HepG2 (cell line): Measurements from ENCODE around the gene THADA. TPM values are rescaled to one million over a fixed set of nuclear protein-coding genes. Genes with fewer than 3 reads are reported as not detected.

Source experiments
- ATAD3A ChIP-seq: sonication (generic); formaldehyde crosslinking; IDR thresholded peaks from 2 replicates; pipeline ENCODE4 v1.4.0; 2020; ENCODE audit warnings: missing genetic modification reagents
- ETV5 ChIP-seq: IDR thresholded peaks from 2 replicates; pipeline ENCODE4 v1.6.1; 2018; ENCODE audit warnings: missing biosample characterization, missing genetic modification reagents, inconsistent platforms, borderline replicate concordance
- GATA4 ChIP-seq: sonication (generic); IDR thresholded peaks from 2 replicates; pipeline ENCODE4 v1.6.1; 2016; ENCODE audit warnings: antibody characterized with exemption, low read depth, borderline replicate concordance
- GATAD1 ChIP-seq: IDR thresholded peaks from 2 replicates; pipeline ENCODE4 v1.6.1; 2016; ENCODE audit warnings: missing genetic modification reagents, missing compliant biosample characterization
- NBN ChIP-seq: fragments of 450-650 bp; conservative IDR thresholded peaks from 2 replicates; pipeline ENCODE4 v1.6.1; 2017
- NR1H2 ChIP-seq: sonication (generic); formaldehyde crosslinking; IDR thresholded peaks from 2 replicates; pipeline ENCODE4 v1.8.1; 2022; ENCODE audit warnings: low read depth, missing genetic modification reagents, borderline replicate concordance
- NR2F2 ChIP-seq: IDR thresholded peaks from 2 replicates; pipeline ENCODE4 v1.6.1; 2012; ENCODE audit warnings: low read depth, inconsistent platforms, borderline replicate concordance
- RAD21 ChIP-seq: fragments of 450-650 bp; formaldehyde crosslinking; IDR thresholded peaks from 2 replicates; pipeline ENCODE4 v1.5.0; 2020; ENCODE audit warnings: mild to moderate bottlenecking
- TEAD2 ChIP-seq: sonication (generic); formaldehyde crosslinking; IDR thresholded peaks from 2 replicates; pipeline ENCODE4 v1.9.0; 2021; ENCODE audit warnings: missing genetic modification reagents
- ZBTB1 ChIP-seq: sonication (generic); formaldehyde crosslinking; IDR thresholded peaks from 2 replicates; pipeline ENCODE4 v1.4.0; 2020; ENCODE audit warnings: missing genetic modification reagents, borderline replicate concordance
- ZNF615 ChIP-seq: sonication (generic); formaldehyde crosslinking; IDR thresholded peaks from 2 replicates; pipeline ENCODE4 v1.5.0; 2020; ENCODE audit warnings: mild to moderate bottlenecking, missing genetic modification reagents, borderline replicate concordance
- polyA plus RNA-seq, 8 experiments: library from polyadenylated mRNA; depleted of rRNA in 3 of 8; stranded (reverse) in 7 of 8; unstranded in 1 of 8; fragments of >200 nt; fragmentation: Illumina TruSeq in 4 of 8; extraction: Trizol in 4 of 8; gene quantifications; 2 replicates each; pipeline versions ENCODE4 v1.2.1 to v1.2.3, GENCODE V29; 2011 to 2016; ENCODE audit warnings: low read depth in 4 of 8, missing spikeins in 1 of 8, mixed read lengths in 1 of 8; ENCODE audit not compliant: insufficient read depth in 1 of 8
- total RNA-seq, 5 experiments: library from RNA; depleted of rRNA; stranded (reverse); fragments of >200 nt; fragmentation: Illumina TruSeq; extraction: Trizol; gene quantifications; 2 replicates each; pipeline ENCODE4 v1.2.3, GENCODE V29; 2016; ENCODE audit warnings: low read depth in 1 of 5
- TF ChIP-seq, protein P1 (sequence below): sonication (generic); formaldehyde crosslinking; IDR thresholded peaks from 2 replicates; pipeline ENCODE4 v1.5.1; 2020; ENCODE audit warnings: mild to moderate bottlenecking, missing genetic modification reagents, moderate library complexity
- TF ChIP-seq, protein P2 (sequence below): sonication (generic); formaldehyde crosslinking; IDR thresholded peaks from 2 replicates; pipeline ENCODE4 v1.4.0; 2020; ENCODE audit warnings: missing genetic modification reagents
- TF ChIP-seq, protein P3 (sequence below): IDR thresholded peaks from 2 replicates; pipeline ENCODE4 v1.6.1; 2016; ENCODE audit warnings: mild to moderate bottlenecking
- TF ChIP-seq, protein P4 (sequence below): sonication (generic); formaldehyde crosslinking; IDR thresholded peaks from 2 replicates; pipeline ENCODE4 v1.5.0; 2020; ENCODE audit warnings: mild to moderate bottlenecking, missing genetic modification reagents
- TF ChIP-seq, protein P5 (sequence below): sonication (generic); formaldehyde crosslinking; IDR thresholded peaks from 2 replicates; pipeline ENCODE4 v1.4.0; 2020; ENCODE audit warnings: missing genetic modification reagents

The THADA gene
- total and polyA plus RNA-seq, 2 of the 13 experiments (the other 11 are each of a cell fraction or from before 2014, with no cell fraction given): 12.7 to 21.7 TPM

DNA sequence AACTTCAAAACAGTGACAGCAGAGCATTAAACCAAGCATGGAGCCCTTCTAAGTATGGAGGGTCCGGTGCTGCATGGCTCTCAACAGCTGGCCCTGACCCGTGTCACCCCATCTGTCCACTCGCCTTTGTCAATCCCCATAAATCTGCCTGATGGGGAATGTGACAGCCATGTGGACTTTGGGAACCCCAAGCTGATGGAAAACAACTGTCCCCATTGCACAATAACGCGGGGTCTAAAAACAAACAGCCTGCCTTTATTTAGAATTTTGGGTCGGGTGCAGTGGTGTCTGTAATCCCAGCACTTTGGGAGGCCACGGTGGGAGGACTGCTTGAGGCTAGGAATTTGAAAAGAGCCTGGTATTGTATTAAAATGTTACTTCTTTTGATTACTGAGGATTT, 17.1 kb upstream of the THADA start (continued):
- TF ChIP-seq, protein P1, sequence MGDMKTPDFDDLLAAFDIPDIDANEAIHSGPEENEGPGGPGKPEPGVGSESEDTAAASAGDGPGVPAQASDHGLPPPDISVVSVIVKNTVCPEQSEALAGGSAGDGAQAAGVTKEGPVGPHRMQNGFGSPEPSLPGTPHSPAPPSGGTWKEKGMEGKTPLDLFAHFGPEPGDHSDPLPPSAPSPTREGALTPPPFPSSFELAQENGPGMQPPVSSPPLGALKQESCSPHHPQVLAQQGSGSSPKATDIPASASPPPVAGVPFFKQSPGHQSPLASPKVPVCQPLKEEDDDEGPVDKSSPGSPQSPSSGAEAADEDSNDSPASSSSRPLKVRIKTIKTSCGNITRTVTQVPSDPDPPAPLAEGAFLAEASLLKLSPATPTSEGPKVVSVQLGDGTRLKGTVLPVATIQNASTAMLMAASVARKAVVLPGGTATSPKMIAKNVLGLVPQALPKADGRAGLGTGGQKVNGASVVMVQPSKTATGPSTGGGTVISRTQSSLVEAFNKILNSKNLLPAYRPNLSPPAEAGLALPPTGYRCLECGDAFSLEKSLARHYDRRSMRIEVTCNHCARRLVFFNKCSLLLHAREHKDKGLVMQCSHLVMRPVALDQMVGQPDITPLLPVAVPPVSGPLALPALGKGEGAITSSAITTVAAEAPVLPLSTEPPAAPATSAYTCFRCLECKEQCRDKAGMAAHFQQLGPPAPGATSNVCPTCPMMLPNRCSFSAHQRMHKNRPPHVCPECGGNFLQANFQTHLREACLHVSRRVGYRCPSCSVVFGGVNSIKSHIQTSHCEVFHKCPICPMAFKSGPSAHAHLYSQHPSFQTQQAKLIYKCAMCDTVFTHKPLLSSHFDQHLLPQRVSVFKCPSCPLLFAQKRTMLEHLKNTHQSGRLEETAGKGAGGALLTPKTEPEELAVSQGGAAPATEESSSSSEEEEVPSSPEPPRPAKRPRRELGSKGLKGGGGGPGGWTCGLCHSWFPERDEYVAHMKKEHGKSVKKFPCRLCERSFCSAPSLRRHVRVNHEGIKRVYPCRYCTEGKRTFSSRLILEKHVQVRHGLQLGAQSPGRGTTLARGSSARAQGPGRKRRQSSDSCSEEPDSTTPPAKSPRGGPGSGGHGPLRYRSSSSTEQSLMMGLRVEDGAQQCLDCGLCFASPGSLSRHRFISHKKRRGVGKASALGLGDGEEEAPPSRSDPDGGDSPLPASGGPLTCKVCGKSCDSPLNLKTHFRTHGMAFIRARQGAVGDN: no peak
- TF ChIP-seq, protein P2, sequence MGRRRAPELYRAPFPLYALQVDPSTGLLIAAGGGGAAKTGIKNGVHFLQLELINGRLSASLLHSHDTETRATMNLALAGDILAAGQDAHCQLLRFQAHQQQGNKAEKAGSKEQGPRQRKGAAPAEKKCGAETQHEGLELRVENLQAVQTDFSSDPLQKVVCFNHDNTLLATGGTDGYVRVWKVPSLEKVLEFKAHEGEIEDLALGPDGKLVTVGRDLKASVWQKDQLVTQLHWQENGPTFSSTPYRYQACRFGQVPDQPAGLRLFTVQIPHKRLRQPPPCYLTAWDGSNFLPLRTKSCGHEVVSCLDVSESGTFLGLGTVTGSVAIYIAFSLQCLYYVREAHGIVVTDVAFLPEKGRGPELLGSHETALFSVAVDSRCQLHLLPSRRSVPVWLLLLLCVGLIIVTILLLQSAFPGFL: no peak
- TF ChIP-seq NR2F2 (peak; percentile 66), ZNF615 (CRISPR knock-in tag) (no peak), NR1H2 (CRISPR knock-in tag) (no peak), TEAD2 (no peak), NBN (no peak), ZBTB1 (no peak), RAD21 (CRISPR knock-in tag) (no peak), GATAD1 (no peak), ATAD3A (CRISPR knock-in tag) (no peak), GATA4 (no peak), ETV5 (CRISPR knock-in tag) (no peak)
- TF ChIP-seq, protein P3, sequence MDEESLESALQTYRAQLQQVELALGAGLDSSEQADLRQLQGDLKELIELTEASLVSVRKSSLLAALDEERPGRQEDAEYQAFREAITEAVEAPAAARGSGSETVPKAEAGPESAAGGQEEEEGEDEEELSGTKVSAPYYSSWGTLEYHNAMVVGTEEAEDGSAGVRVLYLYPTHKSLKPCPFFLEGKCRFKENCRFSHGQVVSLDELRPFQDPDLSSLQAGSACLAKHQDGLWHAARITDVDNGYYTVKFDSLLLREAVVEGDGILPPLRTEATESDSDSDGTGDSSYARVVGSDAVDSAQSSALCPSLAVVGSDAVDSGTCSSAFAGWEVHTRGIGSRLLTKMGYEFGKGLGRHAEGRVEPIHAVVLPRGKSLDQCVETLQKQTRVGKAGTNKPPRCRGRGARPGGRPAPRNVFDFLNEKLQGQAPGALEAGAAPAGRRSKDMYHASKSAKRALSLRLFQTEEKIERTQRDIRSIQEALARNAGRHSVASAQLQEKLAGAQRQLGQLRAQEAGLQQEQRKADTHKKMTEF (CRISPR knock-in tag): no peak
- TF ChIP-seq, protein P4, sequence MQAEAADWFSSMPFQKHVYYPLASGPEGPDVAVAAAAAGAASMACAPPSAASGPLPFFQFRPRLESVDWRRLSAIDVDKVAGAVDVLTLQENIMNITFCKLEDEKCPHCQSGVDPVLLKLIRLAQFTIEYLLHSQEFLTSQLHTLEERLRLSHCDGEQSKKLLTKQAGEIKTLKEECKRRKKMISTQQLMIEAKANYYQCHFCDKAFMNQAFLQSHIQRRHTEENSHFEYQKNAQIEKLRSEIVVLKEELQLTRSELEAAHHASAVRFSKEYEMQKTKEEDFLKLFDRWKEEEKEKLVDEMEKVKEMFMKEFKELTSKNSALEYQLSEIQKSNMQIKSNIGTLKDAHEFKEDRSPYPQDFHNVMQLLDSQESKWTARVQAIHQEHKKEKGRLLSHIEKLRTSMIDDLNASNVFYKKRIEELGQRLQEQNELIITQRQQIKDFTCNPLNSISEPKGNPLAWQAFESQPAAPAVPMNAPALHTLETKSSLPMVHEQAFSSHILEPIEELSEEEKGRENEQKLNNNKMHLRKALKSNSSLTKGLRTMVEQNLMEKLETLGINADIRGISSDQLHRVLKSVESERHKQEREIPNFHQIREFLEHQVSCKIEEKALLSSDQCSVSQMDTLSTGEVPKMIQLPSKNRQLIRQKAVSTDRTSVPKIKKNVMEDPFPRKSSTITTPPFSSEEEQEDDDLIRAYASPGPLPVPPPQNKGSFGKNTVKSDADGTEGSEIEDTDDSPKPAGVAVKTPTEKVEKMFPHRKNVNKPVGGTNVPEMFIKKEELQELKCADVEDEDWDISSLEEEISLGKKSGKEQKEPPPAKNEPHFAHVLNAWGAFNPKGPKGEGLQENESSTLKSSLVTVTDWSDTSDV (CRISPR knock-in tag): no peak
- TF ChIP-seq, protein P5, sequence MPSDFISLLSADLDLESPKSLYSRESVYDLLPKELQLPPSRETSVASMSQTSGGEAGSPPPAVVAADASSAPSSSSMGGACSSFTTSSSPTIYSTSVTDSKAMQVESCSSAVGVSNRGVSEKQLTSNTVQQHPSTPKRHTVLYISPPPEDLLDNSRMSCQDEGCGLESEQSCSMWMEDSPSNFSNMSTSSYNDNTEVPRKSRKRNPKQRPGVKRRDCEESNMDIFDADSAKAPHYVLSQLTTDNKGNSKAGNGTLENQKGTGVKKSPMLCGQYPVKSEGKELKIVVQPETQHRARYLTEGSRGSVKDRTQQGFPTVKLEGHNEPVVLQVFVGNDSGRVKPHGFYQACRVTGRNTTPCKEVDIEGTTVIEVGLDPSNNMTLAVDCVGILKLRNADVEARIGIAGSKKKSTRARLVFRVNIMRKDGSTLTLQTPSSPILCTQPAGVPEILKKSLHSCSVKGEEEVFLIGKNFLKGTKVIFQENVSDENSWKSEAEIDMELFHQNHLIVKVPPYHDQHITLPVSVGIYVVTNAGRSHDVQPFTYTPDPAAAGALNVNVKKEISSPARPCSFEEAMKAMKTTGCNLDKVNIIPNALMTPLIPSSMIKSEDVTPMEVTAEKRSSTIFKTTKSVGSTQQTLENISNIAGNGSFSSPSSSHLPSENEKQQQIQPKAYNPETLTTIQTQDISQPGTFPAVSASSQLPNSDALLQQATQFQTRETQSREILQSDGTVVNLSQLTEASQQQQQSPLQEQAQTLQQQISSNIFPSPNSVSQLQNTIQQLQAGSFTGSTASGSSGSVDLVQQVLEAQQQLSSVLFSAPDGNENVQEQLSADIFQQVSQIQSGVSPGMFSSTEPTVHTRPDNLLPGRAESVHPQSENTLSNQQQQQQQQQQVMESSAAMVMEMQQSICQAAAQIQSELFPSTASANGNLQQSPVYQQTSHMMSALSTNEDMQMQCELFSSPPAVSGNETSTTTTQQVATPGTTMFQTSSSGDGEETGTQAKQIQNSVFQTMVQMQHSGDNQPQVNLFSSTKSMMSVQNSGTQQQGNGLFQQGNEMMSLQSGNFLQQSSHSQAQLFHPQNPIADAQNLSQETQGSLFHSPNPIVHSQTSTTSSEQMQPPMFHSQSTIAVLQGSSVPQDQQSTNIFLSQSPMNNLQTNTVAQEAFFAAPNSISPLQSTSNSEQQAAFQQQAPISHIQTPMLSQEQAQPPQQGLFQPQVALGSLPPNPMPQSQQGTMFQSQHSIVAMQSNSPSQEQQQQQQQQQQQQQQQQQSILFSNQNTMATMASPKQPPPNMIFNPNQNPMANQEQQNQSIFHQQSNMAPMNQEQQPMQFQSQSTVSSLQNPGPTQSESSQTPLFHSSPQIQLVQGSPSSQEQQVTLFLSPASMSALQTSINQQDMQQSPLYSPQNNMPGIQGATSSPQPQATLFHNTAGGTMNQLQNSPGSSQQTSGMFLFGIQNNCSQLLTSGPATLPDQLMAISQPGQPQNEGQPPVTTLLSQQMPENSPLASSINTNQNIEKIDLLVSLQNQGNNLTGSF: 0 out of 2 replicates have a peak, but pooled peaks have one; percentile 27
